Fibroblast of peridontal ligament (primary cell): ENCODE data around the gene CSAD.
"Not testable (repeated sequence)": the region's sequence is repeated elsewhere in the genome, so short reads cannot be mapped to it uniquely, and the experiment has no call there.

Source experiments
- DNase-seq: peaks from one replicate; pipeline ENCODE4 v3.0.0-alpha.2; 2010; ENCODE audit errors: extremely low read depth

The CSAD gene

GRCh38 chr12:53145383-53146260 lies 35.1 kb downstream of the CSAD start:
- DNase-seq, result peak; percentile 86

- no peak for DNase-seq
Measured at GRCh38 chr12:53143355-53143754, 37.4 kb downstream of the CSAD start.

- no peak for DNase-seq
Measured at GRCh38 chr12:53133722-53134121, 47.0 kb downstream of the CSAD start.

GRCh38 chr12:53131844-53132243 lies 48.9 kb downstream of the CSAD start:
- no peak for DNase-seq

- DNase-seq, result no peak
Measured at GRCh38 chr12:53128780-53129569, 51.8 kb downstream of the CSAD start.

GRCh38 chr12:53127169-53127568 lies 53.6 kb downstream of the CSAD start:
- DNase-seq, result no peak

GRCh38 chr12:53124352-53124723 lies 56.4 kb downstream of the CSAD start:
- DNase-seq, result no peak

GRCh38 chr12:53123578-53124351 lies 57.0 kb downstream of the CSAD start:
- peak; percentile 18 for DNase-seq

- DNase-seq, result no peak
Measured at GRCh38 chr12:53122961-53123468, 57.7 kb downstream of the CSAD start.

- DNase-seq, result no peak
Measured at GRCh38 chr12:53120685-53121525, 59.8 kb downstream of the CSAD start.

GRCh38 chr12:53118751-53119300 lies 61.9 kb downstream of the CSAD start:
- no peak for DNase-seq

GRCh38 chr12:53115891-53116648 lies 64.7 kb downstream of the CSAD start:
- DNase-seq, result no peak

GRCh38 chr12:53115112-53115890 lies 65.4 kb downstream of the CSAD start:
- no peak for DNase-seq

- no peak for DNase-seq
Measured at GRCh38 chr12:53113951-53114350, 66.8 kb downstream of the CSAD start.

- no peak for DNase-seq
Measured at GRCh38 chr12:53113136-53113705, 67.5 kb downstream of the CSAD start.

GRCh38 chr12:53112431-53112830 lies 68.3 kb downstream of the CSAD start:
- not testable (repeated sequence) for DNase-seq
